LHCN-M2 (cell line): ENCODE measurements around the gene CXorf38. TPM values are rescaled to one million over a fixed set of nuclear protein-coding genes. Genes with fewer than 3 reads are reported as not detected.
"Not testable (repeated sequence)": the region's sequence is repeated elsewhere in the genome, so short reads cannot be mapped to it uniquely, and the experiment has no call there.

Experiments used
- DNase-seq: peaks from one replicate; pipeline ENCODE4 v3.0.0-alpha.2; 2012; ENCODE audit warnings: low read depth
- total RNA-seq: library from RNA; depleted of rRNA; stranded (reverse); fragments of >200 nt; gene quantifications from 2 replicates; pipeline ENCODE4 v1.2.3, GENCODE V29; 2014

Gene CXorf38
- total RNA-seq, 1 experiment from 2014 or later, result 22.9 TPM

GRCh38 chrX:40628506-40628905, 18.9 kb downstream of the CXorf38 start:
- no peak for DNase-seq

- no peak for DNase-seq
Observed at GRCh38 chrX:40625294-40625693, 22.1 kb downstream of the CXorf38 start.

- no peak for DNase-seq
Observed at GRCh38 chrX:40623665-40624064, 23.7 kb downstream of the CXorf38 start.

GRCh38 chrX:40623139-40623536, 24.2 kb downstream of the CXorf38 start, which contains the start of gene MPC1L:
MPC1L (plus strand) TSS chrX:40623428; CDS start chrX:40623566, 138 bp downstream.
- no peak for DNase-seq

GRCh38 chrX:40622479-40623138, 24.8 kb downstream of the CXorf38 start:
- no peak for DNase-seq

- DNase-seq, result no peak
Observed at GRCh38 chrX:40617566-40617965, 29.8 kb downstream of the CXorf38 start.

- DNase-seq, result no peak
Observed at GRCh38 chrX:40615976-40616375, 31.4 kb downstream of the CXorf38 start.

- DNase-seq, result no peak
Observed at GRCh38 chrX:40612511-40612910, 34.9 kb downstream of the CXorf38 start.

- no peak for DNase-seq
Observed at GRCh38 chrX:40607381-40607780, 40.0 kb downstream of the CXorf38 start.

GRCh38 chrX:40603446-40603845, 43.9 kb downstream of the CXorf38 start:
- no peak for DNase-seq

GRCh38 chrX:40589616-40590321, 57.6 kb downstream of the CXorf38 start:
- DNase-seq, result not testable (repeated sequence)

- DNase-seq, result not testable (repeated sequence)
Observed at GRCh38 chrX:40587623-40588022, 59.7 kb downstream of the CXorf38 start.

GRCh38 chrX:40582811-40583210, 64.5 kb downstream of the CXorf38 start:
- DNase-seq, result no peak

GRCh38 chrX:40582178-40582577, 65.2 kb downstream of the CXorf38 start:
- DNase-seq, result not testable (repeated sequence)

- peak; percentile 2 for DNase-seq
Observed at GRCh38 chrX:40581336-40581920, 65.9 kb downstream of the CXorf38 start.

GRCh38 chrX:40580537-40581335, 66.6 kb downstream of the CXorf38 start, which contains the start of gene ATP6AP2:
ATP6AP2 (plus strand) TSS chrX:40580970; CDS start chrX:40581066, 96 bp downstream.
- DNase-seq, result peak; percentile 90

GRCh38 chrX:40579900-40580536, 67.3 kb downstream of the CXorf38 start:
- no peak for DNase-seq

- no peak for DNase-seq
Observed at GRCh38 chrX:40579141-40579540, 68.2 kb downstream of the CXorf38 start.

GRCh38 chrX:40578039-40578695, 69.2 kb downstream of the CXorf38 start:
- no peak for DNase-seq
